ENCODE measurements around the gene MKKS. TPM values are rescaled to one million over a fixed set of nuclear protein-coding genes. Genes with fewer than 3 reads are reported as not detected.
A peak's percentile ranks its signal among the peaks of the same experiment; 100 is the strongest.
"Not testable (repeated sequence)": the region's sequence is repeated elsewhere in the genome, so short reads cannot be mapped to it uniquely, and the experiment has no call there.

The MKKS gene
- total and polyA plus RNA-seq, 2 experiments from 2014 or later = 9.1 to 45.9 TPM

- Histone ChIP-seq H3K36me3 (peaks cover 8% of the 10 kb centered on the region), H3K27me3 (no peaks in the 10 kb centered on the region), H3K27ac (no peak overlapping the region), H3K4me3 (no peak overlapping the region), H3K4me1 (ENCODE audit: low read depth) (no peaks in the 10 kb centered on the region), H3K9me3 (ENCODE audit: low read depth) (no peaks in the 10 kb centered on the region)
- no peak for DNase-seq (ENCODE audit: low read depth in 1 of 2, low spot score in 1 of 2)
- TF ChIP-seq, protein P1, sequence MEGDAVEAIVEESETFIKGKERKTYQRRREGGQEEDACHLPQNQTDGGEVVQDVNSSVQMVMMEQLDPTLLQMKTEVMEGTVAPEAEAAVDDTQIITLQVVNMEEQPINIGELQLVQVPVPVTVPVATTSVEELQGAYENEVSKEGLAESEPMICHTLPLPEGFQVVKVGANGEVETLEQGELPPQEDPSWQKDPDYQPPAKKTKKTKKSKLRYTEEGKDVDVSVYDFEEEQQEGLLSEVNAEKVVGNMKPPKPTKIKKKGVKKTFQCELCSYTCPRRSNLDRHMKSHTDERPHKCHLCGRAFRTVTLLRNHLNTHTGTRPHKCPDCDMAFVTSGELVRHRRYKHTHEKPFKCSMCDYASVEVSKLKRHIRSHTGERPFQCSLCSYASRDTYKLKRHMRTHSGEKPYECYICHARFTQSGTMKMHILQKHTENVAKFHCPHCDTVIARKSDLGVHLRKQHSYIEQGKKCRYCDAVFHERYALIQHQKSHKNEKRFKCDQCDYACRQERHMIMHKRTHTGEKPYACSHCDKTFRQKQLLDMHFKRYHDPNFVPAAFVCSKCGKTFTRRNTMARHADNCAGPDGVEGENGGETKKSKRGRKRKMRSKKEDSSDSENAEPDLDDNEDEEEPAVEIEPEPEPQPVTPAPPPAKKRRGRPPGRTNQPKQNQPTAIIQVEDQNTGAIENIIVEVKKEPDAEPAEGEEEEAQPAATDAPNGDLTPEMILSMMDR (IDR thresholded peaks at IDR 0.05; ENCODE audit: low read depth, low read length) = no peak
Observed at GRCh38 chr20:10404023-10404628, 29.9 kb downstream of the MKKS start.

DNA sequence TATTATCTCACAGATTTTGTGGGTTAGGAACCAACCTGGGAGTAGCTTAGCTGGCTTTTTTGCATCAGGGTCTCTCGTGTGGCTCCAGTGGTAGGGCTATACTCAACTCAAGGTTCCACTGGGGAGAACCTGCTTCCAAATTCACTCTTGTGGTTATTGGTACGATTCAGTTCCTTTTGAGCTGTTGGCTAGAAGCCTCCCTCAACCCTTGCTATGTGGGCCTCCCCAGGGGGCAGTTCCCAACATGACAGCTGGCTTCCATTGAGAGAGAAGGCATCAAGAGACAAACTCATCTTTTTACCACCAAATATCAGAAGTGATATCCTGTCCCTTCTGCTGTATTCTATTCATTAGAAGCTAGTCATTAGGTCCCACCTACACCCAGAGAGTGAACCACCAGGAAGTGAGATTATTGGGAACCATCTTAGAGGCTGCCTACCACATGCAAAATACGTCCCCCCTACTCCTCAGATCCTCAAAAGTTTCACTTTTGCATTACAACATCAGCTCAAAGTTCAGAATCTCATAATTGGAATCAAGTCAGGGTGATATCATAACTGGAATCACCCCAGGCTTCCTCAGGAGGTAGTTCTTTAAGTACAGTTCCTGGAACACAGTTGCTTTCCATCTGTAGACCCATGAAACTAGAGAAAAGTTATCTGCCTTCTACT is 30.9 kb downstream of the MKKS start:
- no peaks in the 10 kb centered on the region for H3K27me3 ChIP-seq
- no peak overlapping the region for H3K4me3 ChIP-seq
- TF ChIP-seq, protein P1 (IDR thresholded peaks at IDR 0.05; ENCODE audit: low read depth, low read length) = no peak
- DNase-seq (ENCODE audit: low read depth in 1 of 2, low spot score in 1 of 2) = no peak
- peaks cover 8% of the 10 kb centered on the region for H3K36me3 ChIP-seq
- H3K9me3 ChIP-seq (ENCODE audit: low read depth) = no peaks in the 10 kb centered on the region
- H3K27ac ChIP-seq = no peak overlapping the region
- H3K4me1 ChIP-seq (ENCODE audit: low read depth) = no peaks in the 10 kb centered on the region

GRCh38 chr20:10398834-10399369 is 35.1 kb downstream of the MKKS start:
- no peaks in the 10 kb centered on the region for H3K9me3 ChIP-seq (ENCODE audit: low read depth)
- no peak overlapping the region for H3K4me3 ChIP-seq
- no peak overlapping the region for H3K27ac ChIP-seq
- H3K4me1 ChIP-seq (ENCODE audit: low read depth) = no peaks in the 10 kb centered on the region
- H3K27me3 ChIP-seq = no peaks in the 10 kb centered on the region
- no peaks in the 10 kb centered on the region for H3K36me3 ChIP-seq
- TF ChIP-seq, protein P1 (IDR thresholded peaks at IDR 0.05; ENCODE audit: low read depth, low read length) = no peak
- peak in 1 of 2 donors; percentile 8 for DNase-seq (ENCODE audit: low read depth in 1 of 2, low spot score in 1 of 2)

- not testable (repeated sequence) for H3K36me3 ChIP-seq; DNase-seq (ENCODE audit: low read depth in 1 of 2, low spot score in 1 of 2); H3K27me3 ChIP-seq; H3K27ac ChIP-seq; H3K9me3 ChIP-seq (ENCODE audit: low read depth); H3K4me1 ChIP-seq (ENCODE audit: low read depth); H3K4me3 ChIP-seq
Observed at GRCh38 chr20:10394752-10395151, 39.3 kb downstream of the MKKS start.

DNA sequence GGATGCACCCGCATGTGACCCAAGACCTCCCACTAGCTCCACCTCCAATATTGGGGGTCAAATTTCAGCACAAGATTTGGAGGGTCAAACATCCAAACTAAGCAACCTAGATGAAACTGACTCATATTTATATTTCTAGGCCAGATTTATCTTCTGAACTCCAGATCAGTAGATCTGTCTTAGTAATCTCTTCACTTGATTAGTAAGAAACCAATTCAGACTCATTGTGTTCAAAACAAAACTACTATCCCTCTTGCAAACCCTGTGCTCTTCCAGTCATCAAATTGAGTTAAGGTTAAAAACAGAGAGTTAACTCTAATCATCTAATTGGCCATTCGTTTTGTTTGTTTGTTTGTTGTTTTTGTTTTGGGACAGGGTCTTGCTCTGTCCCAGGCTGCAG is 43.3 kb downstream of the MKKS start:
- H3K9me3 ChIP-seq (ENCODE audit: low read depth) = no peaks in the 10 kb centered on the region
- no peak overlapping the region for H3K4me3 ChIP-seq
- DNase-seq (ENCODE audit: low read depth in 1 of 2, low spot score in 1 of 2) = no peak
- TF ChIP-seq, protein P1 (IDR thresholded peaks at IDR 0.05; ENCODE audit: low read depth, low read length) = no peak
- no peaks in the 10 kb centered on the region for H3K27me3 ChIP-seq
- no peaks in the 10 kb centered on the region for H3K36me3 ChIP-seq
- H3K4me1 ChIP-seq (ENCODE audit: low read depth) = peaks cover 8% of the 10 kb centered on the region
- no peak overlapping the region for H3K27ac ChIP-seq

DNA sequence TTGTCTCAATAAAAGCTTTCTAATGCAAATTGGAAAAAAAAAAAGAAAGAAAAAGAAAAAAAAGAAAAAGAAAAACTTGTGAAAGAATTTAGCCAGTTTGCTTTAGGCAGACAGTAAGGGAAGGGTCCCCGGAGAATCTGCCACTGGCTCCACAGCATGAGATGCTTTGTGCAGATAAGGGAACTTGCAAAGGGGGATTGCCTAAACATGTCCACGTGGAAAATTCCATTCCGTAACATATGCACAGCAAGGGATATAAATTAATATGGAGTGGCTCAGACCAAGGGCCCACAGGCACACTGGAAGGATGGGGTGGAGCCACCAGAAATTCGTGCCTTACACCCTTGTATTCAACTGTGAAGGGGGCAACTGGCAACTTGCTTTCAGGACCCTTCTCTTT is 45.4 kb downstream of the MKKS start:
- no peaks in the 10 kb centered on the region for H3K27me3 ChIP-seq
- no peaks in the 10 kb centered on the region for H3K9me3 ChIP-seq (ENCODE audit: low read depth)
- no peak overlapping the region for H3K4me3 ChIP-seq
- H3K27ac ChIP-seq = no peak overlapping the region
- TF ChIP-seq, protein P1 (IDR thresholded peaks at IDR 0.05; ENCODE audit: low read depth, low read length) = no peak
- DNase-seq (ENCODE audit: low read depth in 1 of 2, low spot score in 1 of 2) = no peak
- H3K36me3 ChIP-seq = no peaks in the 10 kb centered on the region
- peaks cover 13% of the 10 kb centered on the region for H3K4me1 ChIP-seq (ENCODE audit: low read depth)

All from cardiac muscle cell (in vitro differentiated cells and primary cell).